ENCODE data around the gene GNAQ.
A peak's percentile ranks its signal among the peaks of the same experiment; 100 is the strongest.
"Not testable (repeated sequence)": the region's sequence is repeated elsewhere in the genome, so short reads cannot be mapped to it uniquely, and the experiment has no call there.

The GNAQ gene

DNA sequence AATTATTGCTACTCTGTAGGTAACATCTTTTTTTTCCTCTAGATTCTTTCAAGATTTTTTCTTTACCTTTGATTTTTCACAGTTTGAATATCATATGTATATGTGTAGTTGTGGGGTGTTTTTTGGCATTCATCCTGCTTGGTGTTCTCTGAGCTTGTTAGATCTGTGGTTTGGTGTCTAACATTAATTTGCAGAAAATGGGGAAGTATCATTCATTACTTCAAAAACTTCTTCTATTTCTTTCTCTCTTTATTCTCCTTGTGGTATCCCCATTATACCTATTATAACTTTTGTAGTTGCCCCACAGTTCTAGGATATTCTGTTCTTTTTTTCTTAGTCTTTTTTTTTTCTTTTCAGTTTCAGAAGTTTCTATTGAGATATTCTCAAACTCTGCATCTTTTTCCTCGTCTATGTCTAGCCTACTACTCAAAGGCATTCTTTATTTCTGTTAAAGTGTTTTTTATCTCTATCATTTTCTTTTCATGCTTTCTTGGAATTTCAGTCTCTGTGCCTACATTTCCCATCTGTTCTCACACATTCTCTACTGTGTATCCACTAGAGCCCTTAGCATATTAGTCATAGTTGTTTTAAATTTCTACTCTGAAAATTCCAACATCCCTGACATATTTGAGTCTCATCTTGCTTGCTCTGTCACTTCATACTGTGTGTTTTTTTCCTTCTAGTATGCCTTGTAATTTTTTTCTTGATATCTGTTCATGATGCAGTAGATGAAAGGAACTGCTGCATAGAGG, 323.4 kb downstream of the GNAQ start:
- DNase-seq, result no peak

DNA sequence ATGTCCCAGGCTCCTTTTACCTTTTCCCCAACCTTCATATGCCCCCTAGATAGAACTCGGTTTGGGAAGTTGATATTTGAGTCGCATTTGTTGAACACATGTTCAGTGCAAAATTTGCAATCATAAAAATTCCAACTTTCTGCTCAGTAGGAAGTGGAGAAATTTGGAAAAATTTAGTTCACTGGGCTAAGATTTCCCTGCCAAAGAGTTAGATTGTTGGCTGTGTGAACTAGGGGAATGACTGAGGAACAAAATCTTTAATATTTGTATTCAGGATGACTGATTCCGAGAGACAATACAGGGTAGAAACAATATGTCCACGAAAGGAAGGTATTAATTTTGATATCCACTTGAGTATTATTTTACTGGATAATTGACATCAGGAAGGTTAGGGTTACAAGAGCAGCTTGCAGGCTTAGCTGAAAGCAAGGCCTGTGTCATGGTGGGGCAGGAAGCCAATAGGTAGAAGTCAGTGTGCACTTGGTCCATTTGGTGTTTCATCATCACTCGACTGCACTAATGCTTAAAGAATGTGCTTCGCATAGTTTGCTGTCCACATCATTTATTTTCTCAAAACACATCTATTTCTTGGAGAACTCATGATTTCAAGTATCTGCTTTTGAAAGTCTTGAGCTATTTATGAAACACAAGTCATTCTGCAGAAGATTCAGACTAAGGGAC, 324.1 kb downstream of the GNAQ start:
- no peak for DNase-seq

DNA sequence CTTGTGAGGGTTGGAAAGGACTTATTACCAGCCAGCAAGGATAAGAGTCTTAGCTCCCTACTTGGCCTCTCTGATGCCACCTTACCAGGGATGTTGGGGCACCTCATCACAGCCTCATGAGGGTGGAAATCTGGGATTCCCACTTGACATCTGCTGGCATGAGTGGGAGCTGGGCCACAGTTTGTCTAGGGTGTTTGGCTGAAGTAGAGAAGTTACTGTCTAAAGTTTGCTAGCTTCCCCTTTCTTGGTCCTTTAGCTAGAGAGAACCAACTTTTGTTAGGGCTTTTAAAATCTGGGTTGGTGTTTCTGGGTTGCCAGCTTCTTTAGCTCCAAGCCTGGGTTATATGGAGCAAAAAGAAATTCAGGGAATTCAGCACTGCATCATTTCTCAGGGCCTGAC, 326.0 kb downstream of the GNAQ start:
- no peak for DNase-seq

DNA sequence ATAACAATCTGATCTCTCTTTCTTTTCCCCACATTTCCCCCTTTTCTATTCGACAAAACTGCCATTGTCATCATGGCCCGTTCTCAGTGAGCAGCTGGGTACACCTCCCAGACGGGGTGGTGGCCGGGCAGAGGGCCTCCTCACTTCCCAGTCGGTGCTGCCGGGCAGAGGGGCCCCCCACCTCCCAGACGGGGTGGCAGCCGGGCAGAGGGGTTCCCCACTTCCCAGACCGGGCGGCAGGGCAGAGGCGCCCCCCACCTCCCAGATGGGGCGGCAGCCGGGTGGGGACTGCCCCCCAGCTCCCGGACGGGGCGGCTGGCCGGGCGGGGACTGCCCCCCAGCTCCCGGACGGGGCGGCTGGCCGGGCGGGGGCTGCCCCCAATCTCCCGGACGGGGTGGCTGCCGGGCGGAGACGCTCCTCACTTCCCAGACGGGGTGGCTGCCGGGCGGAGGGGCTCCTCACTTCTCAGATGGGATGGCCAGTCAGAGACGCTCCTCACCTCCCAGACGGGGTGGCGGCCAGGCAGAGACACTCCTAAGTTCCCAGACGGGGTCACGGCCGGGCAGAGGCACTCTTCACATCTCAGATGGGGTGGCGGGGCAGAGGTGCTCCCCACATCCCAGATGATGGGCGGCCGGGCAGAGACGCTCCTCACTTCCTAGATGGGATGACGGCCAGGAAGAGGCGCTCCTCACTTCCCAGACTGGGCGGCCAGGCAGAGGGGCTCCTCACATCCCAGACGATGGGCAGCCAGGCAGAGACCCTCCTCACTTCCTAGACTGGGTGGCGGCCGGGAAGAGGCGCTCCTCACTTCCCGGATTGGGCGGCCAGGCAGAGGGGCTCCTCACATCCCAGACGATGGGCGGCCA, 328.9 kb downstream of the GNAQ start:
- not testable (repeated sequence) for DNase-seq

DNA sequence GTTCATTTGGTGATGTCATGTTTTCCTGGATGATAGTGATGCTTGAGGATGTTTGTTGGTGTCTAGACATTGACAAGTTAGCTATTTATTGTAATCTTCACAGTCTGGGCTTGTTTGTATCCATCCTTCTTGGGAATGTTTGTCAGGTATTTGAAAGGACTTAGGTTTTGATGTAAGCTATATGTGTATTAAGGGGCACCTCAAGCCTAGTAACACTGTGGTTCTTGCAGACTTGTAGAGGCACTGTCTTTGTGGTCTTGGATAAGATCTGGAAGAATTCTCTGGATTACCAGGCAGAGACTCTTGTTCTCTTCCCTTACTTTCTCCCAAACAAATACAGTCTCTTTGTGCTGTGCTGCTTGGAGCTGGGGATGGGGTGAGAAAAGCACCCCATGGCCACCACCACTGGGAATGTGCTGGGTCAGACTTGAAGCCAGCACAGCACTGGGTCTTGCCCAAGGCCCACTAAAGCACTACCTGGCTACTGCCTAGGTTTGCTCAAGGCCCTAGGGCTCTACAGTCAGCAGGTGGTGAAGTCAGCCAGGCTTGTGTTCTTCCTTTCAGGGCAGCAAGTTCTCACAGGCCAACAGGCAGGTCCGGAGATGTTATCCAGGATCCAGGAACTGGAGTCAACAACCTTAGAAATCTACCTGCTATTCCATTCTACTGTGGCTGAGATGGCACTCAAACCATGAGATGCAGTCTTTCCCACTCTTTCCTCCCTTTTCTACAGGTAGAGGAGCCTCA, 334.2 kb downstream of the GNAQ start:
- no peak for DNase-seq

DNA sequence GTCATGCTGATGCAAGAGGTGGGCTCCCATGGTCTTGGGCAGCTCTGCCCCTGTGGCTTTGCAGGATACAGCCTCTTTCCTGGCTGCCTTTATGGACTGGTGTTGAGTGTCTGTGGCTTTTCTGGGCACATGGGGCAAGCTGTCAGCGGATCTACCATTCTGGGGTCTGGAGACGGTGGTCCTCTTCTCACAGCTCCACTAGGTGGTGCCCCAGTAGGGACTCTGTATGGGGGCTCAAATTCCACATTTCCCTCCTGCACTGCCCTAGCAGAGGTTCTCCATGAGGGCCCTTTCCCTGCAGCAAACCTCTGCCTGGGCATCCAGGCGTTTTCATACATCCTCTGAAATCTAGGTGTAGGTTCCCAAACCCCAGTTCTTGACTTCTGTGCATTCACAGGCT, 340.9 kb downstream of the GNAQ start:
- not testable (repeated sequence) for DNase-seq

DNA sequence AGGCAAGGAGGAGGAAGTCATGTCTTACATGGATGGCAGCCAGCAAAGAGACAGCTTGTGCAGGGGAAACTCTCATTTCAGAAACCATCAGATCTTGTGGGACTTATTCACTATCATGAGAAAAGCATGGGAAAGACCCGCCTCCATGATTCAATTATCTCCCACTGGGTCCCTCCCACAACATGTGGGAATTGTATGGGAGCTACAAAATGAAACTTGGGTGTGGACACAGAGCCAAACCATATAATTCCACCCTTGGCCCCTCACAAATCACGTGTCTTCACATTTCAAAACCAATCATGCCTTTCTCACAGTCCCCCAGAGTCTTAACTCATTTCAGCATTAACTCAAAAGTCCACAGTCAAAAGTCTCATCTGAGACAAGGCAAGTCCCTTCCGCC, 341.5 kb downstream of the GNAQ start:
- DNase-seq, result not testable (repeated sequence)

DNA sequence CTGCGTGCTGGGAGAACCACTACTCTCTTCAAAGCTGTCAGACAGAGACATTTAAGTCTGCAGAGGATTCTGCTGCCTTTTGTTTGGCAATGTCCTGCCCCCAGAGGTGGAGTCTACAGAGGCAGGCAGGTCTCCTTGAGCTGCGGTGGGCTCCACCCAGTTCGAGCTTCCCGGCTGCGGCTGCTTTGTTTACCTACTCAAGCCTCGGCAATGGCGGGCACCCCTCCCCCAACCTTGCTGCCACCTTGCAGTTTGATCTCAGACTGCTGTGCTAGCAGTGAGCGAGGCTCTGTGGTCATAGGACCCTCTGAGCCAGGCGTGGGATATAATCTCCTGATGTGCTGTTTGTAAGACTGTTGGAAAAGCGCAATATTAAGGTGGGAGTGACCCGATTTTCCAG, 343.9 kb downstream of the GNAQ start:
- DNase-seq, result not testable (repeated sequence)

DNA sequence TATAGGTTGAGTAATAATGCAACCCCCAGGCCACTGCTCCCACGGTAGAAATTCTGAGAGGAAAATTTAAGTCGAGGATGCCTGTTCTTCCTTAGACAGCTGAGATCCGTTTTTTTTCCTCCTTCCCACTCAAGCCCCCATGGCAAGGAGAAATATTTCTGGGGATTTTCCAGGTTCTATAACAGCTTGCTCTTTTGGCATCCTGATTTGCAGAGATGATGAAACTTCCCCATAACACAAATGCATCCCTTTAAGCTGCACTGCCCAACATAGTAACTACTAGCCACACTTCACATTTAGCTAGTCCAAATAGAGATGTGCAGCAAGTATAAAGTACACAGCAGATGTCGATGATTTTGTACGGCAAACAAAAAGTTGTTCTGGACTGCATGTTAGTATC, 351.0 kb downstream of the GNAQ start:
- DNase-seq, result no peak

DNA sequence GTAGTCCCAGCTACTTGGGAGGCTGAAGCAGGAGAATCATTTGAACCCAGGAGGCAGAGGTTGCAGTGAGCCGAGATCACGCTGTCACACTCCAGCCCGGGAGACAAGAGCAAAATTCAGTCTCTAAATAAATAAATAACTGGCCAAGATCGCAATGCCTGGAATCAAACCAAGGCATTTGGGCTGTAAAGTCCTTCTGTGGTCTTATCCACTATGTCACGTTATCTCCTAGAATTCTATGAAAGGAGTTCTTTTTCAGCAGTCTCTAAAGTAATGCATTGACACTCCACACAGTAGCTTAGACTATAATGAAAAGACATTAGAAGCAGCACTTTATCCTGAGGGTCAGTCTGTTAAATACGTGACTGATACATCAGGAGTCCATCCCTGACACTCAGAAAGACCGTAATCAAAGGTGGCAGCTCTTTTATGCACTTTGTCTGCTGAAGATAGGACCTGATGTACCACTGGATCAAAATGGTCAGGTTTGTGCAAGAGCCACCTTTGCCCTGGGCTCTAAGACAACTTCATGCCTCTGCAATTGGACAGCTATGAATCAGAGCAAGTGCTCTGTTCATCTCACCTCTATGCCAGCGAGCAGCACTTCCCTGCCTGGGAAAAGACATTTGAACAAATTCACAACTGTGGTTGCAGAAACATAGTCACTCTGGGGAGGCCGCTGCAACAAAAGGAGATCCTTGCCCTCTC, 351.8 kb downstream of the GNAQ start:
- no peak for DNase-seq

DNA sequence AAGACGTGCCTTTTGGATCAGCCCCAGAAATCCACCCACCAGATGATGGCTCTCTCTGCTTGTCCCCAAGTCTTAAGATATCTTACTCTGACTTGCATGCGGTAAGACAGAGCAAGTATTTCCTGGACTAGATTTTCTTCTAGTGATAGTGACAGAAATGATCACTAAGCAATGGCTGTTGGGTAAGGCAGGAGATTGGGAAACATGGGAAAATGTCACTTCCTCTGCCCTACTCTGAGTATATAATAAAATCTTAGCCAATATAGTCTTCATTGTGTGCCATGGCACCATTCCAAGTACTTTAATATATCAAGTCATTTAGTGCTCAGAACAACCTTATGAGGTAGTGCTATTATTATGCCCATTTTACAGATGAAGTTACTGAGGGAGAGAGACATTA, 352.5 kb downstream of the GNAQ start:
- peak in 1 of 58 donors; percentile 6 for DNase-seq

DNA sequence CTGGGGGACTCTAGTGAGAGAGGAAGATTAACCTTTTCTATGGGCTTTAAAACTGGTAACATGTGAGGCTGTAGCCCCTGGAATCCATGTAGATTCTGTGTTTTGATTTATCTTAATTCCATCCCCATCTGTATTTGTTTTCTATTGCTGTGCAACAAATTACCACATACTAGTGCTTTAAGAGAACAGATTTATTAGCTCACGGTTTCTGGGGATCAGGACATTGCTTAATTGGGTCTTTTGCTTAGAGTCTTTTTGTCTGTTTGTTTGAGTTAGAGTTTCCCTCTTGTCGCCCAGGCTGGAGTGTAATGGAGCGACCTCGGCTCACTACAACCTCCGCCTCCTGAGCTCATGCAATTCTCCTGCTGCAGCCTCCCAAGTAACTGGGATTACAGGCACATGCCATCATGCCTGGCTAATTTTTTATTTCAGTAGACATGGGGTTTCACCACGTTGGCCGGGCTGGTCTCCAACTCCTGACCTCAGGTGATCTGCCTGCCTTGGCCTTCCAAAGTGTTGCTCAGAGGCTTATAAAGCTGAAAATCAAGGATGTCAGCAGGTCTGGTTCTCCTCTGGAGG, 353.6 kb downstream of the GNAQ start:
- DNase-seq, result no peak

DNA sequence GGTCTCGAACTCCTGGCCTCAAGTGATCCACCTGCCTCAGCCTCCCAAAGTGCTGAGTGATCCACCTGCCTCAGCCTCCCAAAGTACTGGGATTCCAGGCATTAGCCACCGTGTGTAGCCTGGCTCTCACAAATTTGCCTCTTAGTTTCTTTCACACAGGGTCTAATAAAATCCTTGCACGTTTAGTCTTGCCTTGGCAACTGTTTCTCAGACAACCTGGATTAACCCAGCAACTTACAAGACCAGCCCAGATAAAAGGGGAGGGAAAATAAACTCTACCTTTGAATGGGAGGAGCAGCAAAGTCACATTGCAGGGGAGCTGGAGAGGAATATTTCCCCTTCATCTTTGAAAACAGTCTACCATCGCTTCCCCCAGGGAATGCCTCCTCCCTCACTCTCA, 354.2 kb downstream of the GNAQ start:
- DNase-seq, result peak in 1 of 58 donors; percentile 1

DNA sequence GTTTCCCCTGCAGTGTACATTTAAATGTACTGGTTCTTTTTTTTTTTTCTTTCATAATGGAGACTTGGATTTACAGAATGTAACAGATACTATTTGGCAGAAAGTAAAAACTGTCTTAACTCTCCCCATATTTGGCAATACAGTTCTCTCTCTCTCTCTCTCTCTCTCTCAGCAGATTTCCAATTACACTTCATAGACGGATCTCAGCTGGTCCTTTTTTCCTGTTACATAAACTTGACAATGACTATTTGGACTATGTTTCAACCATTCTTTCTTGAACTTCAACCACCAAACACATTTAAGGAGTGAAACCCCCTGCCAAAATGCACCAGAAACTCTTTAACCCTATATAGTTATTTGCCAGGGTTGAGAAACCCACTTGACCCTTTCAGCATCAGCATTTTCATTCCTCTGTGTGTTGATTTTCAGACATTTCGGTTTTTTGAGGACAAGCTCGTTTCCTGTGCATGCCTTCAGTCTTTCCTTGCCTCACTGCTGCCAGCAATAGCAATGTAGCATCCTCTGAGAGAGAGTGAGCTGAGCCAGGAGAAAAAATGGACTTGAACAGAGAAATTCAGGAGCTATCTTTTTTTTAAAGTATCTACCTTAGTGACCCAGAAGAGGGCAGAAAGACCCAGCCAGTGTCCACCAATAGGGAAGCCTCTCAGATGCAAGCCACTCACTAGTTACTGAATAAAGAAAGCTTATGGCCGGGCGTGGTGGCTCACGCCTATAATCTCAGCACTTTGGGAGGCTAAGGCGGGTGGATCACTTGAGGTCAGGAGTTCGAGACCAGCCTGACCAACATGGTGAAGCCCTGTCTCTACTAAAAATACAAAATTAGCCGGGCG, 357.4 kb downstream of the GNAQ start:
- DNase-seq, result no peak

DNA sequence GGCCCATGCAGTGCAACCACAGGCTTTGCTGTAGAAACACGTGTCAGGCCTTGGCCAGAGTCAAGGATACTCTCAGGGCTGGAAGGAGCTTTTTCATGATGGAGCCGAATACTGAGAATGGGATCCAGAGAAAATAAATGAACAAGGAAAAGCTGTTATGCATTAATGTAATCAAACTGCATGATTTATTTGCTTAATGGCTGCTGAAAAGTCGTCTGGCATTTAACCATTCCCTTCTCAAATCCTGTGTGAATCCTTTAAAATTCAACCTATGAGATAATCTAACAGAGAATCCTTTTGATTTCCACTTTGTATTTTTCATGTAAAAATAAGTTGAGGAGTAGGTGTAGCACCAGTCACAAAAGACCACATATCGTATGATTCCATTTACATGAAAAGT, 359.4 kb downstream of the GNAQ start:
- DNase-seq, result no peak

DNA sequence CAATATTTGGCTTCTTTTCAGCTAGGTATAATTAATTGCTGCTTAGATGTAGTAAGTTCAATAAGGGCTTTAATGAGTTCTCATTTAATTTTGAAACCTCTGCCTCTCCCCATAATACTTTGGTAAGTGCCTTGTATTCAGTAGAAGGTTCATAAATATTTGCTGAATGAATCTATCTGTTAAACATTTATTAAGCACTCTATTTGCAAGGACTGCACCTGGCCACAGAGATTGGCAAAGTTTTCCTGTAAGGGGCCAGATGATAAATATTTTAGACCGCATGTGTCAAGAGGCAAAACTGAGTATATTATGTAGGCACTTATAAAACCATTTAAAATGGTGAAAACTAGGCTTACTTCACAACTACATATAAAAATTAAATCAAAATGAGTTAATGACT, 364.5 kb downstream of the GNAQ start:
- DNase-seq, result no peak
